Epithelial cell of esophagus (primary cell): ENCODE measurements around the gene FAM118B.

ENCODE experiments used
- DNase-seq: peaks from one replicate; pipeline ENCODE4 v3.0.0; 2010; ENCODE audit warnings: low read depth
- H3K4me3 ChIP-seq: 2 replicates; pipeline ENCODE4 v1.5.1; 2011; ENCODE audit warnings: mild to moderate bottlenecking, low read length, control low read depth
- TF ChIP-seq, protein P1 (sequence below): IDR thresholded peaks from 2 replicates; pipeline ENCODE4 v1.5.1; 2011; ENCODE audit warnings: low read depth, mild to moderate bottlenecking, low read length, control low read depth, inconsistent platforms; ENCODE audit not compliant: insufficient read depth; ENCODE audit errors: missing control alignments

Gene FAM118B

DNA sequence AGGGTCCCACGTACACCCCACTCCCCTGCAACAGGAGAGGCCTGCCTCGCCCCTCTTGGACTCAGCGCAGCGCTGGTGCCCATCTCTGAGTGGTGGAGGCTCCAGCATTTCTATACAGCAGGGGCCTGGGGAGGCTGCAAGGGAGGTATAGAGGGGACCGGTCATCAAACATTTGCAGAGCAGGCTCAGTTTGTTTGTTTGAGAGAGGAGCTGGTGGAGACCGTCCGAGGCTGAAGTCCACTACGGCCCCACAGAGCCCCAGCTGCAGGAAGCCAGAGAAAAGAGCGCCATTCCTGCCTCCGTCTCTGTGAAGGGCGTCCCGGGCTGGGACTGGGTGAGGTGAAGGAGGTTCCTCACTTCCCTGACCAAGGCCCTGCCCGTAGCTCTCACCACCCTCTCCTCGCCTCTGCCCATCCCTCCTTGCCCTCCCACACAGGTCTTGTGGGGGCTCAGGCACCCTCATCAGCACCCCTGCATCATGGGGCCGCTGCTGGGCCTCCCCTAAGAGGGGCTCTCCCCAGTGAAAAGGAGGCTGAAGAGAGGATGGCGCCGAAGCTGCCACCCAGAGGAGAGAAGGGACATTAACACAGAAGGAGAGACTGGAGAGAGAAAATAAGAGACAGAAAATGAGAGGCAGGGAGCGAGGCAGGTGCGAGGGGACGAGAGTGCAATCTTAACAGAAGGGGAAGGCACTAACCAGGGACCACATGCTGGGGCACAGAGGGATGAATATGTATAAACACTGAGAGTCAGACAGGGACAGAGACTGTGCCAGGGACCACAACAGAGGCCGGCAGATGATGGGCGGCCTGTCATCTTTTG is 24.7 kb upstream of the FAM118B start:
- no peak for DNase-seq
- no peak overlapping the region for H3K4me3 ChIP-seq
- TF ChIP-seq, protein P1, sequence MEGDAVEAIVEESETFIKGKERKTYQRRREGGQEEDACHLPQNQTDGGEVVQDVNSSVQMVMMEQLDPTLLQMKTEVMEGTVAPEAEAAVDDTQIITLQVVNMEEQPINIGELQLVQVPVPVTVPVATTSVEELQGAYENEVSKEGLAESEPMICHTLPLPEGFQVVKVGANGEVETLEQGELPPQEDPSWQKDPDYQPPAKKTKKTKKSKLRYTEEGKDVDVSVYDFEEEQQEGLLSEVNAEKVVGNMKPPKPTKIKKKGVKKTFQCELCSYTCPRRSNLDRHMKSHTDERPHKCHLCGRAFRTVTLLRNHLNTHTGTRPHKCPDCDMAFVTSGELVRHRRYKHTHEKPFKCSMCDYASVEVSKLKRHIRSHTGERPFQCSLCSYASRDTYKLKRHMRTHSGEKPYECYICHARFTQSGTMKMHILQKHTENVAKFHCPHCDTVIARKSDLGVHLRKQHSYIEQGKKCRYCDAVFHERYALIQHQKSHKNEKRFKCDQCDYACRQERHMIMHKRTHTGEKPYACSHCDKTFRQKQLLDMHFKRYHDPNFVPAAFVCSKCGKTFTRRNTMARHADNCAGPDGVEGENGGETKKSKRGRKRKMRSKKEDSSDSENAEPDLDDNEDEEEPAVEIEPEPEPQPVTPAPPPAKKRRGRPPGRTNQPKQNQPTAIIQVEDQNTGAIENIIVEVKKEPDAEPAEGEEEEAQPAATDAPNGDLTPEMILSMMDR: no peak

GRCh38 chr11:126188332-126189108 is 23.1 kb upstream of the FAM118B start:
- DNase-seq: no peak
- TF ChIP-seq, protein P1: no peak

GRCh38 chr11:126189109-126189929 is 22.3 kb upstream of the FAM118B start:
- DNase-seq: no peak
- H3K4me3 ChIP-seq: no peak overlapping the region
- TF ChIP-seq, protein P1: no peak

More at GRCh38 chr11:126188332-126189108, 23.1 kb upstream of the FAM118B start:
- H3K4me3 ChIP-seq: no peak overlapping the region

DNA sequence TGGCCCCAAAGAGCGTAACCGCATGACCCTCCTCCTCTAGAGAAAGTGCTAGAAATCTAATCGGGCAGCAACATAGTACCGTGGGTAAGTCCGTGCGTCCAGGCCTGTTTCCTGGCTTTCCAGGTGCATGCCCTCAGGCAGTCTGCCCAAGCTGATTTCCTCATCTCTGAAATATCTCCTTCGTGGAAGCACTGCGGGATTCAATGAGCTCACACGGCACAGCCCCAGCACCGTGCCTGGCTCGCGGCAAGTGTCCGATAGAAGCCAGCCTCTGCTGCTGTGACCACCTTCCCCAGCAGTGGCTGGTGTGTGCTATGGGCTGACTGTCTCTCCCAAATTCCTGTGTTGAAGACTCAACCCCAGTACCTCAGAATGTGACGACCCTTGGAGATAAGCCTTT is 20.8 kb upstream of the FAM118B start:
- no peak overlapping the region for H3K4me3 ChIP-seq
- TF ChIP-seq, protein P1: no peak
- DNase-seq: peak; percentile 75

GRCh38 chr11:126191379-126192073 is 20.1 kb upstream of the FAM118B start:
- TF ChIP-seq, protein P1: no peak
- no peak for DNase-seq
- H3K4me3 ChIP-seq: no peak overlapping the region

- H3K4me3 ChIP-seq: no peak overlapping the region
- no peak for DNase-seq
- TF ChIP-seq, protein P1: no peak
Observed at GRCh38 chr11:126192361-126192760, 19.2 kb upstream of the FAM118B start.
